Measurements from ENCODE around the gene GARIN6.
"Not testable (repeated sequence)": the region's sequence is repeated elsewhere in the genome, so short reads cannot be mapped to it uniquely, and the experiment has no call there.

GRCh38 chr12:99624591-99624990 is 23.0 kb upstream of the GARIN6 start:
- TF ChIP-seq, protein P1, sequence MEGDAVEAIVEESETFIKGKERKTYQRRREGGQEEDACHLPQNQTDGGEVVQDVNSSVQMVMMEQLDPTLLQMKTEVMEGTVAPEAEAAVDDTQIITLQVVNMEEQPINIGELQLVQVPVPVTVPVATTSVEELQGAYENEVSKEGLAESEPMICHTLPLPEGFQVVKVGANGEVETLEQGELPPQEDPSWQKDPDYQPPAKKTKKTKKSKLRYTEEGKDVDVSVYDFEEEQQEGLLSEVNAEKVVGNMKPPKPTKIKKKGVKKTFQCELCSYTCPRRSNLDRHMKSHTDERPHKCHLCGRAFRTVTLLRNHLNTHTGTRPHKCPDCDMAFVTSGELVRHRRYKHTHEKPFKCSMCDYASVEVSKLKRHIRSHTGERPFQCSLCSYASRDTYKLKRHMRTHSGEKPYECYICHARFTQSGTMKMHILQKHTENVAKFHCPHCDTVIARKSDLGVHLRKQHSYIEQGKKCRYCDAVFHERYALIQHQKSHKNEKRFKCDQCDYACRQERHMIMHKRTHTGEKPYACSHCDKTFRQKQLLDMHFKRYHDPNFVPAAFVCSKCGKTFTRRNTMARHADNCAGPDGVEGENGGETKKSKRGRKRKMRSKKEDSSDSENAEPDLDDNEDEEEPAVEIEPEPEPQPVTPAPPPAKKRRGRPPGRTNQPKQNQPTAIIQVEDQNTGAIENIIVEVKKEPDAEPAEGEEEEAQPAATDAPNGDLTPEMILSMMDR (IDR thresholded peaks at IDR 0.05; ENCODE audit: insufficient read depth, low read length), result not testable (repeated sequence)
- not testable (repeated sequence) for TF ChIP-seq GABPA (IDR thresholded peaks at IDR 0.05; ENCODE audit: low read depth); SPI1 (IDR thresholded peaks at IDR 0.05; ENCODE audit: borderline replicate concordance, low read depth)

Measured in HL-60 (cell line).